Stomach smooth muscle (tissue), 2 donors: ENCODE results near the gene GOLIM4.
"Not testable (repeated sequence)": the region's sequence is repeated elsewhere in the genome, so short reads cannot be mapped to it uniquely, and the experiment has no call there.

ENCODE experiments used
- H3K27ac ChIP-seq: one replicate; pipeline ENCODE4 v1.7.0; 2013; ENCODE audit warnings: mild to moderate bottlenecking, low read length, inconsistent platforms
- H3K27me3 ChIP-seq, 2 donors: one replicate each; pipeline ENCODE4 v1.7.0; 2013; ENCODE audit warnings: low read length in 2 of 2; ENCODE audit not compliant: insufficient read depth in 2 of 2, control insufficient read depth in 1 of 2
- H3K36me3 ChIP-seq, 2 donors: one replicate each; pipeline ENCODE4 v1.7.0; 2013; ENCODE audit warnings: low read length in 2 of 2; ENCODE audit not compliant: control insufficient read depth in 2 of 2, insufficient read depth in 2 of 2
- H3K4me1 ChIP-seq: one replicate; pipeline ENCODE4 v1.7.0; 2013; ENCODE audit warnings: low read length; ENCODE audit not compliant: control insufficient read depth, insufficient read depth
- H3K4me3 ChIP-seq, 2 donors: one replicate each; pipeline ENCODE4 v1.7.0; 2013; ENCODE audit warnings: low read length in 2 of 2
- H3K9ac ChIP-seq, 2 donors: one replicate each; pipeline ENCODE4 v1.7.0; 2013; ENCODE audit warnings: low read length in 2 of 2, mild to moderate bottlenecking in 1 of 2
- H3K9me3 ChIP-seq, 2 donors: one replicate each; pipeline ENCODE4 v1.7.0; 2013; ENCODE audit warnings: low read length in 2 of 2; ENCODE audit not compliant: control insufficient read depth in 2 of 2
- donor health status: healthy.
- donor health status: Pancreatic carcinoma.

GOLIM4 gene

GRCh38 chr3:168095611-168096209 is at the start of gene GOLIM4:
Gene GOLIM4 (minus strand): TSS chr3:168095924. CDS start chr3:168095285, 639 bp downstream.
- H3K27me3 ChIP-seq: no peaks in the 10 kb centered on the region
- H3K9me3 ChIP-seq: no peaks in the 10 kb centered on the region
- H3K36me3 ChIP-seq: no peaks in the 10 kb centered on the region
- peak within 1 kb of the TSS; percentile 90 for H3K27ac ChIP-seq
- H3K4me3 ChIP-seq: peak within 1 kb of the TSS; percentile 96 to 99
- H3K9ac ChIP-seq: peak within 1 kb of the TSS; percentile 80 to 83
- H3K4me1 ChIP-seq: peaks cover 11% of the 10 kb centered on the region

DNA sequence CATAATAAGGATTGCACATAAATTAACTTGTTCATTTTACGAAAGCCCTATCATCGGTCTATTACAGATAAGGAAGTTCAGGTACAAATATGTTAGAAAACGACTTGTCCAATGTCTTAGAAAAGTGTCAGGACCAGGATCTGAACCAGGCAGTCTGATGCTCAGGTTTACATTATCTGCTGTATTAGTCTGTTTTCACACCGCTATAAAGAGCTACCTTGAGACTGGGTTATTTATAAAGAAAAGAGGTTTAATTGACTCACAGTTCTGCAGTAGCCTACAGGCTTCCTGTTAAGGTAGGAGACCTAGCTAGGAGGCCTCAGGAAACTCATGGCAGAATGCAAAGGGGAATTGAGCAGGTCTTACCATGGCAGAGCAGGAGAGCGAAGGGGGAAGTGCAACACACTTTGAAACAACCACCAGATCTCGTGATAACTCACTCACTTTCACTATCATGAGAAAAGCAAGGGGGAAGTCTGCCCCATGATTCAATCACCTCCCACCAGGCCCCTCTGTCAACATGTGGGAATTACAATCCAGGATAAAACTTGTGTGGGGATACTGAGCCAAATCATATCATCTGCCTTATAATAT is 45.8 kb upstream of the GOLIM4 start:
- Histone ChIP-seq H3K36me3 (no peaks in the 10 kb centered on the region), H3K9me3 (no peaks in the 10 kb centered on the region), H3K27me3 (no peaks in the 10 kb centered on the region), H3K4me1 (no peaks in the 10 kb centered on the region), H3K4me3 (no peak overlapping the region), H3K27ac (no peak overlapping the region), H3K9ac (no peak overlapping the region)

DNA sequence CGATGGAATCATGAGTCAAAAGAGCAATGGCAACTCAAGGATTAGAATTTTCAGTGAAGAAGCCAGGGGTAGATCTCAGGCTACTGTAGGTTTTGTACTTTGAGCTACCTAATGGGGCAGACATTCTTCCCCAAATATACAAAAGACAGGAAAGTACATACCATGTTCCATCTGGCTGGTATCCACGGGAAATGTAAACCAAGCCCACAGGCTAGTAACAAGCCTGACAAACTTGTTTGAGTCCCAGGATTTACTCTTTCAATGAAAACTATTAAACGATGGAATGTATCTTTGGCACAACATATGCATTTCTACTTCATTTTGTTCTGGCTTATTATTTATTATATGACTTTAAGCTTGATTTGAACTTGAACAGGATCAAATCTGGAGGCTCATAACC is 44.2 kb upstream of the GOLIM4 start:
- H3K4me1 ChIP-seq: no peaks in the 10 kb centered on the region
- H3K9me3 ChIP-seq: no peaks in the 10 kb centered on the region
- H3K36me3 ChIP-seq: no peaks in the 10 kb centered on the region
- H3K27me3 ChIP-seq: no peaks in the 10 kb centered on the region
- H3K27ac ChIP-seq: no peak overlapping the region
- H3K9ac ChIP-seq: no peak overlapping the region
- no peak overlapping the region for H3K4me3 ChIP-seq

GRCh38 chr3:168138421-168138820 is 42.7 kb upstream of the GOLIM4 start:
- no peak overlapping the region for H3K27ac ChIP-seq
- H3K27me3 ChIP-seq: no peaks in the 10 kb centered on the region
- no peaks in the 10 kb centered on the region for H3K4me1 ChIP-seq
- H3K4me3 ChIP-seq: no peak overlapping the region
- no peak overlapping the region for H3K9ac ChIP-seq
- H3K9me3 ChIP-seq: no peaks in the 10 kb centered on the region
- no peaks in the 10 kb centered on the region for H3K36me3 ChIP-seq

DNA sequence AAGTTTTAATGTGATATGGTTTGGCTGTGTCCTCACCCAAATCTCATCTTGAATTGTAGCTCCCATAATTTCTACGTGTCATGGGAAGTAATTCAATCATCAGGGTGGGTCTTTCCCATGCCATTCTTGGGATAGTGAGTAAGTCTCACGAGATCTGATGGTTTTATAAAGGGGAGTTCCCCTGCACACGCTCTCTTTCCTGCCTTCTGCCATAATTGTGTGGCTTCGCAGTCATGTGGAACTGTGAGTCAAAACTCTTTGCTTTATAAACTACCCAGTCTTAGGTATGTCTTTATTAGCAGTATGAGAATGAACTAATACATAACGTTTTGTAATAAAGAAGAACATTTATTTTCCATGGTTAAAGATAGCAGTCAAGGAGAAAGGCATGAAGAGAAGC is 39.2 kb upstream of the GOLIM4 start:
- Histone ChIP-seq H3K27me3 (no peaks in the 10 kb centered on the region), H3K9ac (no peak overlapping the region), H3K36me3 (no peaks in the 10 kb centered on the region), H3K27ac (no peak overlapping the region), H3K4me3 (no peak overlapping the region), H3K9me3 (no peaks in the 10 kb centered on the region), H3K4me1 (no peaks in the 10 kb centered on the region)

DNA sequence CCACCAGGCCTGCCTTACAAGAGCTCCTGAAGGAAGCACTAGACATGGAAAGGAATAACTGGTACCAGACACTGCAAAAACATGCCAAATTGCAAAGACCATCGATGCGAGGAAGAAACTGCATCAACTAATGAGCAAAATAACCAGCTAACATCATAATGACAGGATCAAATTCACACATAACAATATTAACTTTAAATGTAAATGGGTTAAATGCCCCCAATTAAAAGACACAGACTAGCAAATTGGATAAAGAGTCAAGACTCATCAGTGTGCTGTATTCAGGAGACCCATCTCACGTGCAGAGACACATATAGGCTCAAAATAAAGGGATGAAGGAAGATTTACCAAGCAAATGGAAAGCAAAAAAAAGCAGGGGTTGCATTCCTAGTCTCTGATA is 34.5 kb upstream of the GOLIM4 start:
- H3K9me3 ChIP-seq, H3K27me3 ChIP-seq, H3K4me3 ChIP-seq, H3K4me1 ChIP-seq, H3K9ac ChIP-seq, H3K27ac ChIP-seq, H3K36me3 ChIP-seq: not testable (repeated sequence)

GRCh38 chr3:168128463-168128862 is 32.7 kb upstream of the GOLIM4 start:
- not testable (repeated sequence) for H3K9me3 ChIP-seq, H3K27ac ChIP-seq, H3K9ac ChIP-seq, H3K4me1 ChIP-seq, H3K4me3 ChIP-seq, H3K36me3 ChIP-seq, H3K27me3 ChIP-seq

DNA sequence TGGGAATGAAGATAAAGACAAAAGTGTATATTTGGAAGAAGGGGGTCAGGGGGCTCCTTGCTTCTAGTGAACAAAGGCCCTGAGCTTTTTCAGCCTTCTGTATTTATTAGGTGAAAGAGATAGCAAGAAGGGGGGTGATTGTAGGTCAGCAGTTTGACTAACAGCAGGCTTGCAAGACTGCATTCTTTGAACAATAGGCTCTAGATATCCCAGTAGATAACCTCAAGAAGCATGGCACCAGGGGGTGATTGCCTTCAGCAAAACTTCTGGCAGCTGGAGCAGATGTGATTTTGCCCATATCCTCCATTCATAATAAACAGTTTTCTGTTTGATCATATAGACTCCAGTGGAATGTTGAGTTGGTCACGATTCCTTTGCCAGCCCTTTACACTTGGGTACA is 31.7 kb upstream of the GOLIM4 start:
- no peaks in the 10 kb centered on the region for H3K36me3 ChIP-seq
- peaks cover 3% of the 10 kb centered on the region for H3K4me1 ChIP-seq
- H3K9ac ChIP-seq: no peak overlapping the region
- H3K4me3 ChIP-seq: no peak overlapping the region
- no peaks in the 10 kb centered on the region for H3K9me3 ChIP-seq
- H3K27ac ChIP-seq: no peak overlapping the region
- no peaks in the 10 kb centered on the region for H3K27me3 ChIP-seq

GRCh38 chr3:168124791-168125190 is 29.1 kb upstream of the GOLIM4 start:
- Histone ChIP-seq H3K27ac (no peak overlapping the region), H3K9me3 (no peaks in the 10 kb centered on the region), H3K36me3 (no peaks in the 10 kb centered on the region), H3K4me3 (no peak overlapping the region), H3K27me3 (no peaks in the 10 kb centered on the region), H3K4me1 (peaks cover 3% of the 10 kb centered on the region), H3K9ac (no peak overlapping the region)

DNA sequence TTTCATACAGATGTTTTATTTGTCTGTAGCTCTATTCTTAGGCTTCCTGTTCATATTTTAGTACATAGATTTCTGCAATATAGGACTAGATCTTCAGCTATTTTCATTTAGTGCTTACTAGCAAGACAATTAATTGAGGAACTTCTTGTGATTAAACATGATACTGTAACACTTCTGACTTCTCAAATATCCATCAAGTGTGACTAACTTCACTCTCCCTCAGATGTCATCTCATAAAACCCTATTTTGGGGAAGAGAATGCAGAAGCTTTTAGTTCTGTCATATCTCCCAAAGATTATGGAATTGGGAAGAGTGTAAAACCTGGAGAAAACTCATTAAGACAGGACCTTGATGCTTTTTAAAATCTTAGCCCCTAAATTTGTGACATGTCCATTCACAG is 28.6 kb upstream of the GOLIM4 start:
- Histone ChIP-seq H3K9me3 (no peaks in the 10 kb centered on the region), H3K27me3 (no peaks in the 10 kb centered on the region), H3K27ac (no peak overlapping the region), H3K36me3 (no peaks in the 10 kb centered on the region), H3K4me1 (peaks cover 3% of the 10 kb centered on the region), H3K9ac (no peak overlapping the region), H3K4me3 (no peak overlapping the region)
